Panc1 (cell line): ENCODE results near the gene TMEM151B. TPM values are rescaled to one million over a fixed set of nuclear protein-coding genes. Genes with fewer than 3 reads are reported as not detected.
"Not testable (repeated sequence)": the region's sequence is repeated elsewhere in the genome, so short reads cannot be mapped to it uniquely, and the experiment has no call there.

ENCODE experiments used
- ATAC-seq: fragments of 200-7000 bp; cut with Tn5 transposase; 2 replicates; pipeline ENCODE4 v1.9.1; 2020; ENCODE audit warnings: mild to moderate bottlenecking, moderate library complexity
- BruUV-seq: library from RNA; stranded (reverse); fragments of 400-500 nt; replicated peaks from 2 replicates; lab custom pipeline; 2021; lab: Mats Ljungman, UMichigan
- CTCF ChIA-PET: fragments of 300-600 bp; sonication (Branson Sonifier 250); formaldehyde crosslinking; loops from one replicate; lab custom pipeline; 2022; ENCODE audit warnings: antibody characterized with exemption; lab: Charles Lee
- POLR2A ChIA-PET: fragments of 300-600 bp; sonication (Branson Sonifier 250); formaldehyde crosslinking; loops from one replicate; lab custom pipeline; 2022; ENCODE audit warnings: antibody characterized with exemption; lab: Charles Lee
- DNase-seq: peaks from one replicate; pipeline ENCODE4 v3.0.0-alpha.2; 2010; ENCODE audit warnings: low read depth, low spot score
- H3K27ac ChIP-seq: 2 replicates; pipeline ENCODE4 v1.5.1; 2011; ENCODE audit warnings: mild to moderate bottlenecking, low read length, inconsistent platforms
- H3K27me3 ChIP-seq: fragments of 200-500 bp; sonication (Bioruptor generic); 2 replicates; pipeline ENCODE4 v1.6.0; 2014; ENCODE audit warnings: low read length, inconsistent platforms; ENCODE audit not compliant: control insufficient read depth, insufficient read depth
- H3K36me3 ChIP-seq: fragments of 200-500 bp; sonication (Bioruptor generic); 2 replicates; pipeline ENCODE4 v1.5.1; 2014; ENCODE audit warnings: inconsistent platforms, mild to moderate bottlenecking, low read length, moderate library complexity; ENCODE audit not compliant: control insufficient read depth, insufficient read depth
- H3K4me1 ChIP-seq: 2 replicates; pipeline ENCODE4 v1.5.1; 2011; ENCODE audit warnings: inconsistent platforms, mild to moderate bottlenecking, low read length, moderate library complexity; ENCODE audit not compliant: control insufficient read depth, insufficient read depth
- H3K4me3 ChIP-seq, 2 experiments: 2 replicates each; pipeline ENCODE4 v1.5.1; 2011 to 2012; ENCODE audit warnings: low read depth in 2 of 2, low read length in 2 of 2, mild to moderate bottlenecking in 2 of 2, inconsistent platforms in 1 of 2, moderate library complexity in 1 of 2
- H3K9me3 ChIP-seq: fragments of 200-500 bp; sonication (Bioruptor generic); 2 replicates; pipeline ENCODE4 v1.5.1; 2014; ENCODE audit warnings: low read depth, mild to moderate bottlenecking, inconsistent platforms, low read length, moderate library complexity; ENCODE audit not compliant: control insufficient read depth, insufficient read depth
- CTCF ChIP-seq: fragments of 450-650 bp; IDR thresholded peaks from 2 replicates; pipeline ENCODE4 v1.5.1; 2017; ENCODE audit warnings: mild to moderate bottlenecking
- POLR2AphosphoS5 ChIP-seq: IDR thresholded peaks from 2 replicates; pipeline ENCODE4 v1.6.1; 2012; ENCODE audit warnings: mild to moderate bottlenecking, low read depth, low read length, moderate library complexity
- SIN3A ChIP-seq: IDR thresholded peaks from 2 replicates; pipeline ENCODE4 v1.6.1; 2012; ENCODE audit warnings: low read depth, mild to moderate bottlenecking, low read length, moderate library complexity, borderline replicate concordance; ENCODE audit not compliant: insufficient read depth
- TCF7L2 ChIP-seq: IDR thresholded peaks from 2 replicates; pipeline ENCODE4 v1.6.1; 2011; ENCODE audit warnings: mild to moderate bottlenecking, low read depth, low read length, inconsistent platforms
- in situ Hi-C: cut with HindIII; loops from 2 replicates; pipeline ENCODE4 v1.10.0; 2016; ENCODE audit warnings: low sequenced_read_pairs, low pct_unique_long_range_greater_than_20kb
- intact Hi-C: fragments of 100-400 bp; cut with micrococcal nuclease; formaldehyde crosslinking; loops from one replicate; pipeline ENCODE4 v1.10.0; 2022; ENCODE audit not compliant: unreplicated experiment
- total RNA-seq: library from RNA; stranded (reverse); gene quantifications from one replicate; pipeline ENCODE4 v1.2.1, GENCODE V29; 2021; ENCODE audit not compliant: unreplicated experiment
- TF ChIP-seq, protein P1 (sequence below), 2 experiments: IDR thresholded peaks; 2 replicates each; pipeline ENCODE4 v1.6.1; 2011 to 2012; ENCODE audit warnings: low read depth in 2 of 2, control low read depth in 1 of 2, low read length in 1 of 2, mild to moderate bottlenecking in 1 of 2, moderate library complexity in 1 of 2; ENCODE audit not compliant: insufficient read depth in 1 of 2

Gene TMEM151B
- total RNA-seq, 1 experiment from 2014 or later = 0.18 TPM

DNA sequence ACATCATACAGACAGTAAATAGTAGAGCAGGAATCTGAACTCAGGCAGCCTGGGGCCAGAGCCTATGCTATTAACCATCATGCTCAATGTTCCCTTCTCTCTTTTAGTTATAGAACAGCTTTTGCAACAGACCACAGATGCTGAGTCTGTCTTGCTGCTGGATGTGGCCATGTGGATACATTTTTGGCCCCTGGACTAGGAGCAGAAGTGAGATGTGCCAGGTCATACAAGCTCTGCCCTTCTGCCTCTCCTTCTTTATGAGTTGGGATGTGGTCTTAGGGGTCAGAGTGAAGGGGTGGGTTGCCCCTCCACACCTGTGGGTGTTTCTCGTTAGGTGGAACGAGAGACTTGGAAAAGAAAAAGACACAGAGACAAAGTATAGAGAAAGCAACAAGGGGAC, 57.5 kb downstream of the TMEM151B start:
- no peak overlapping the region for H3K27ac ChIP-seq
- POLR2A ChIA-PET = no interaction called here
- no TSS peak for BruUV-seq
- H3K27me3 ChIP-seq = peaks cover 4% of the 10 kb centered on the region; the same call in 1 of the 2 replicates
- no peak overlapping the region for H3K4me3 ChIP-seq
- CTCF ChIA-PET = no interaction called here
- H3K36me3 ChIP-seq = no peaks in the 10 kb centered on the region
- TF ChIP-seq POLR2AphosphoS5 (no peak), CTCF (no peak)
- ATAC-seq (no peak), DNase-seq (no peak)
- intact Hi-C loops = no loop called here
- in situ Hi-C loops = no loop called here
- H3K4me1 ChIP-seq = no peaks in the 10 kb centered on the region
- no peaks in the 10 kb centered on the region for H3K9me3 ChIP-seq

GRCh38 chr6:44328203-44328602, 58.0 kb downstream of the TMEM151B start:
- H3K36me3 ChIP-seq, ATAC-seq, H3K27me3 ChIP-seq, POLR2A ChIA-PET, CTCF ChIA-PET, H3K9me3 ChIP-seq, in situ Hi-C loops, DNase-seq, intact Hi-C loops, H3K4me1 ChIP-seq, H3K27ac ChIP-seq, BruUV-seq, H3K4me3 ChIP-seq: not testable (repeated sequence)

- in situ Hi-C loops = no loop called here
- POLR2A ChIA-PET = no interaction called here
- BruUV-seq = no TSS peak
- H3K4me3 ChIP-seq = no peak overlapping the region
- ATAC-seq (no peak), DNase-seq (no peak)
- intact Hi-C loops = no loop called here
- H3K27ac ChIP-seq = no peak overlapping the region
- H3K9me3 ChIP-seq = no peaks in the 10 kb centered on the region
- H3K4me1 ChIP-seq = no peaks in the 10 kb centered on the region
- CTCF ChIA-PET = no interaction called here
- H3K27me3 ChIP-seq = peaks cover 4% of the 10 kb centered on the region; the same call in 1 of the 2 replicates
- no peaks in the 10 kb centered on the region for H3K36me3 ChIP-seq
- TF ChIP-seq POLR2AphosphoS5 (no peak), SIN3A (no peak), CTCF (no peak)
Observed at GRCh38 chr6:44329858-44330257, 59.6 kb downstream of the TMEM151B start.

DNA sequence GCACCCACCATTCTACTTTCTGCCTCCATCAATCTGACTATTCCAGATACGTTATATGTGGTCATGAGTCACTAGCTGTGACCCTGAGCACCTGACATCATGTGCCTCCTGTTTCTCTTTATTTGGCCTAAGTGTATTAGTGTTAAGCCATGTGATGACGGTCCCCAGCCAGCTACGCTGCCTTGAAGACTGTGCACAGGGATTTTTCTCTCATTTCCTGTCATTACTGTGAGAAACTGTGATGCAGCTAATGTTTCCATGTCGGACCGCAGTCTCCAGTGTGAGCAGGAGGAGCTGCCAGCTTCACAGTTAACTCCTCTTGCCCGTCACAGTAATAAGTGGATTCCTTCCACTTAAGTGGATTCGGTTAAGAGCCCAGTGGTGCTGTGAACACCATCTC, 62.3 kb downstream of the TMEM151B start:
- no peak for ATAC-seq
- TF ChIP-seq SIN3A (no peak), TCF7L2 (no peak), POLR2AphosphoS5 (no peak), CTCF (no peak)
- TF ChIP-seq, protein P1, sequence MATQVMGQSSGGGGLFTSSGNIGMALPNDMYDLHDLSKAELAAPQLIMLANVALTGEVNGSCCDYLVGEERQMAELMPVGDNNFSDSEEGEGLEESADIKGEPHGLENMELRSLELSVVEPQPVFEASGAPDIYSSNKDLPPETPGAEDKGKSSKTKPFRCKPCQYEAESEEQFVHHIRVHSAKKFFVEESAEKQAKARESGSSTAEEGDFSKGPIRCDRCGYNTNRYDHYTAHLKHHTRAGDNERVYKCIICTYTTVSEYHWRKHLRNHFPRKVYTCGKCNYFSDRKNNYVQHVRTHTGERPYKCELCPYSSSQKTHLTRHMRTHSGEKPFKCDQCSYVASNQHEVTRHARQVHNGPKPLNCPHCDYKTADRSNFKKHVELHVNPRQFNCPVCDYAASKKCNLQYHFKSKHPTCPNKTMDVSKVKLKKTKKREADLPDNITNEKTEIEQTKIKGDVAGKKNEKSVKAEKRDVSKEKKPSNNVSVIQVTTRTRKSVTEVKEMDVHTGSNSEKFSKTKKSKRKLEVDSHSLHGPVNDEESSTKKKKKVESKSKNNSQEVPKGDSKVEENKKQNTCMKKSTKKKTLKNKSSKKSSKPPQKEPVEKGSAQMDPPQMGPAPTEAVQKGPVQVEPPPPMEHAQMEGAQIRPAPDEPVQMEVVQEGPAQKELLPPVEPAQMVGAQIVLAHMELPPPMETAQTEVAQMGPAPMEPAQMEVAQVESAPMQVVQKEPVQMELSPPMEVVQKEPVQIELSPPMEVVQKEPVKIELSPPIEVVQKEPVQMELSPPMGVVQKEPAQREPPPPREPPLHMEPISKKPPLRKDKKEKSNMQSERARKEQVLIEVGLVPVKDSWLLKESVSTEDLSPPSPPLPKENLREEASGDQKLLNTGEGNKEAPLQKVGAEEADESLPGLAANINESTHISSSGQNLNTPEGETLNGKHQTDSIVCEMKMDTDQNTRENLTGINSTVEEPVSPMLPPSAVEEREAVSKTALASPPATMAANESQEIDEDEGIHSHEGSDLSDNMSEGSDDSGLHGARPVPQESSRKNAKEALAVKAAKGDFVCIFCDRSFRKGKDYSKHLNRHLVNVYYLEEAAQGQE (IDR thresholded peaks at IDR 0.05; ENCODE audit: insufficient read depth in 1 of 2, low read depth in 2 of 2, low read length in 1 of 2) = no peak
- Histone ChIP-seq H3K36me3 (no peaks in the 10 kb centered on the region), H3K27me3 (peaks cover 4% of the 10 kb centered on the region; the same call in 1 of the 2 replicates), H3K4me3 (no peak overlapping the region), H3K27ac (no peak overlapping the region), H3K4me1 (no peaks in the 10 kb centered on the region), H3K9me3 (no peaks in the 10 kb centered on the region)
- no peak for DNase-seq
- intact Hi-C loops = no loop called here
- ChIA-PET POLR2A (no interaction called here), CTCF (interaction anchor here (0.6 kb wide), 1 partner anchor 15 kb away, joined by 3 read pairs; no protein-coding TSS in a partner anchor)
- in situ Hi-C loops = no loop called here
- no TSS peak for BruUV-seq
